H1 (cell line): ENCODE data around the gene TMBIM1. TPM values are rescaled to one million over a fixed set of nuclear protein-coding genes. Genes with fewer than 3 reads are reported as not detected.

ENCODE experiments used
- CTCF ChIA-PET: fragments of 300-600 bp; sonication (Branson Sonifier 250); formaldehyde crosslinking; loops from one replicate; lab custom pipeline; 2021; ENCODE audit not compliant: partially characterized antibody; lab: Charles Lee
- POLR2A ChIA-PET: fragments of 300-600 bp; sonication (Branson Sonifier 250); formaldehyde crosslinking; loops from one replicate; lab custom pipeline; 2021; ENCODE audit warnings: inconsistent platforms; ENCODE audit not compliant: partially characterized antibody; lab: Charles Lee
- DNase-seq, 2 experiments: peaks; one replicate each; pipeline versions ENCODE4 v3.0.0 to v3.0.0-alpha.2; 2010 to 2022; ENCODE audit warnings: low spot score in 2 of 2, low read depth in 1 of 2, mixed read lengths in 1 of 2
- FAIRE-seq: peaks from 2 replicates; lab custom pipeline; 2011; peaks lifted over from hg19 to GRCh38; lab: Jason Lieb, UNC
- H2AFZ ChIP-seq: 2 replicates; pipeline ENCODE4 v1.8.1; 2012; ENCODE audit warnings: low read length, inconsistent platforms
- H2AK5ac ChIP-seq: 2 replicates; pipeline ENCODE4 v1.6.1; 2013; ENCODE audit warnings: low read depth, low read length
- H2BK120ac ChIP-seq: replicated peaks from 2 replicates; pipeline ENCODE3; 2013; ENCODE audit warnings: low read depth, low read length, inconsistent platforms
- H2BK12ac ChIP-seq: 2 replicates; pipeline ENCODE4 v1.6.1; 2013; ENCODE audit warnings: low read depth, low read length
- H2BK15ac ChIP-seq: 2 replicates; pipeline ENCODE4 v1.6.1; 2013; ENCODE audit warnings: low read length
- H2BK20ac ChIP-seq: 2 replicates; pipeline ENCODE4 v1.6.1; 2013; ENCODE audit warnings: low read length
- H2BK5ac ChIP-seq: 2 replicates; pipeline ENCODE4 v1.6.1; 2013; ENCODE audit warnings: low read depth, low read length
- H3K14ac ChIP-seq: 2 replicates; pipeline ENCODE4 v1.6.1; 2013; ENCODE audit warnings: inconsistent platforms; ENCODE audit not compliant: insufficient read length
- H3K18ac ChIP-seq: 2 replicates; pipeline ENCODE4 v1.6.1; 2013; ENCODE audit warnings: low read length; ENCODE audit errors: extremely low read depth
- H3K23ac ChIP-seq: 2 replicates; pipeline ENCODE4 v1.6.1; 2013; ENCODE audit warnings: inconsistent platforms; ENCODE audit not compliant: insufficient read length
- H3K23me2 ChIP-seq: 2 replicates; pipeline ENCODE4 v1.6.1; 2013; ENCODE audit warnings: low read depth, low read length
- H3K27ac ChIP-seq: 2 replicates; pipeline ENCODE4 v1.6.1; 2011; ENCODE audit warnings: low read depth, low read length, inconsistent platforms
- H3K27me3 ChIP-seq, 4 experiments: replicated peaks in 1 of 4; 1 replicate in 1 of 4; 2 replicates in 3 of 4; pipeline versions ENCODE4 v1.6.1 to v1.8.1; 2011 to 2013; ENCODE audit warnings: low read length in 3 of 4, mild to moderate bottlenecking in 3 of 4, inconsistent platforms in 2 of 4, mixed read lengths in 2 of 4, moderate library complexity in 1 of 4; ENCODE audit not compliant: control insufficient read depth in 3 of 4, insufficient read depth in 3 of 4; ENCODE audit errors: extremely low read depth in 1 of 4
- H3K36me3 ChIP-seq, 4 experiments: 2 replicates each; pipeline versions ENCODE4 v1.6.1 to v1.8.1; 2011 to 2013; ENCODE audit warnings: mild to moderate bottlenecking in 4 of 4, low read length in 3 of 4, moderate library complexity in 2 of 4, control low read depth in 1 of 4, inconsistent platforms in 1 of 4; ENCODE audit not compliant: insufficient read depth in 4 of 4, control insufficient read depth in 2 of 4
- H3K4ac ChIP-seq: replicated peaks from 2 replicates; pipeline ENCODE3; 2013; ENCODE audit warnings: low read length, low read depth, mixed read lengths, inconsistent platforms; ENCODE audit not compliant: insufficient read length
- H3K4me1 ChIP-seq, 4 experiments: replicated peaks in 1 of 4; 1 replicate in 1 of 4; 2 replicates in 3 of 4; pipeline versions ENCODE4 v1.6.1 to v1.8.1; 2011 to 2013; ENCODE audit warnings: low read length in 3 of 4, inconsistent platforms in 2 of 4, mixed read lengths in 1 of 4; ENCODE audit not compliant: insufficient read depth in 4 of 4, control insufficient read depth in 3 of 4
- H3K4me2 ChIP-seq, 2 experiments: 2 replicates each; pipeline versions ENCODE4 v1.6.1 to v1.8.1; 2011 to 2013; ENCODE audit warnings: low read depth in 2 of 2, low read length in 2 of 2, control low read depth in 1 of 2, inconsistent platforms in 1 of 2, mild to moderate bottlenecking in 1 of 2; ENCODE audit not compliant: insufficient read depth in 1 of 2
- H3K4me3 ChIP-seq, 4 experiments: fragments of 200-600, 300-600 bp in 1 of 4; sonication (generic), shearing (Covaris generic), sonication (Bioruptor Twin) in 1 of 4; 2 replicates each; pipeline versions ENCODE4 v1.5.1 to v1.8.1; 2011 to 2016; ENCODE audit warnings: low read length in 4 of 4, low read depth in 3 of 4, control low read depth in 2 of 4, inconsistent platforms in 2 of 4, mild to moderate bottlenecking in 2 of 4, mixed read lengths in 1 of 4, moderate library complexity in 1 of 4; ENCODE audit not compliant: insufficient read depth in 2 of 4; ENCODE audit errors: extremely low read depth in 1 of 4
- H3K56ac ChIP-seq: replicated peaks from 2 replicates; pipeline ENCODE3; 2013; ENCODE audit warnings: low read depth, mild to moderate bottlenecking, mixed read lengths, low read length, inconsistent platforms; ENCODE audit not compliant: insufficient read length
- H3K79me1 ChIP-seq: 2 replicates; pipeline ENCODE4 v1.6.1; 2013; ENCODE audit warnings: low read depth, low read length, control low read depth
- H3K79me2 ChIP-seq, 2 experiments: 2 replicates each; pipeline versions ENCODE4 v1.6.1 to v1.8.1; 2012 to 2013; ENCODE audit warnings: low read length in 2 of 2, mild to moderate bottlenecking in 2 of 2, inconsistent platforms in 1 of 2; ENCODE audit not compliant: insufficient read depth in 2 of 2, control insufficient read depth in 1 of 2
- H3K9ac ChIP-seq, 4 experiments: replicated peaks in 1 of 4; 1 replicate in 1 of 4; 2 replicates in 3 of 4; pipeline versions ENCODE4 v1.6.1 to v1.8.1; 2011 to 2013; ENCODE audit warnings: low read depth in 3 of 4, low read length in 3 of 4, control low read depth in 2 of 4, mild to moderate bottlenecking in 2 of 4, moderate library complexity in 2 of 4, inconsistent platforms in 1 of 4; ENCODE audit errors: extremely low read depth in 1 of 4
- H3K9me3 ChIP-seq, 2 experiments: 2 replicates each; pipeline versions ENCODE4 v1.6.1 to v1.8.1; 2012 to 2013; ENCODE audit warnings: mild to moderate bottlenecking in 2 of 2, moderate library complexity in 2 of 2, control low read depth in 1 of 2, inconsistent platforms in 1 of 2, low read depth in 1 of 2, low read length in 1 of 2, mixed read lengths in 1 of 2; ENCODE audit not compliant: insufficient read depth in 2 of 2
- H4K20me1 ChIP-seq, 2 experiments: replicated peaks in 1 of 2; 2 replicates each; pipeline versions ENCODE3 to v1.8.1; 2011 to 2013; ENCODE audit warnings: inconsistent platforms in 2 of 2, low read length in 2 of 2, mild to moderate bottlenecking in 1 of 2; ENCODE audit not compliant: insufficient read depth in 2 of 2, control insufficient read depth in 1 of 2
- H4K5ac ChIP-seq: 2 replicates; pipeline ENCODE4 v1.6.1; 2013; ENCODE audit warnings: low read length, low read depth, mixed read lengths, inconsistent platforms; ENCODE audit not compliant: insufficient read length
- H4K8ac ChIP-seq: 2 replicates; pipeline ENCODE4 v1.8.0; 2013; ENCODE audit warnings: mild to moderate bottlenecking, moderate library complexity, low read length, inconsistent platforms; ENCODE audit not compliant: insufficient read depth; ENCODE audit errors: extremely low read depth
- H4K91ac ChIP-seq: replicated peaks from 2 replicates; pipeline ENCODE3; 2013; ENCODE audit warnings: low read length, mixed read lengths, inconsistent platforms; ENCODE audit not compliant: insufficient read length
- EGR1 ChIP-seq: IDR thresholded peaks from 2 replicates; pipeline ENCODE4 v1.6.1; 2011; ENCODE audit warnings: low read depth, low read length, borderline replicate concordance
- HDAC6 ChIP-seq: IDR thresholded peaks from one replicate; pipeline ENCODE4 v1.7.1; 2012; ENCODE audit warnings: low read depth, mild to moderate bottlenecking, inconsistent platforms, low read length, moderate library complexity
- POU5F1 ChIP-seq: IDR thresholded peaks from 2 replicates; pipeline ENCODE4 v1.6.1; 2011; ENCODE audit warnings: low read depth, mild to moderate bottlenecking, low read length, moderate library complexity
- SP2 ChIP-seq: IDR thresholded peaks from 2 replicates; pipeline ENCODE4 v1.6.1; 2012; ENCODE audit warnings: mild to moderate bottlenecking, low read length, inconsistent platforms
- SP4 ChIP-seq: IDR thresholded peaks from 2 replicates; pipeline ENCODE4 v1.6.1; 2012; ENCODE audit warnings: low read length, inconsistent platforms
- WGBS, 2 experiments: shearing (Covaris generic) in 1 of 2; methylation state at CpG; one replicate each; pipeline versions ENCODE4 v1.1.6 to v1.1.7; 2013 to 2015; ENCODE audit warnings: low lambda C conversion rate in 2 of 2, mixed read lengths in 2 of 2, inconsistent platforms in 1 of 2, low coverage in 1 of 2, missing lambda C conversion rate in 1 of 2; ENCODE audit not compliant: insufficient replicate concordance in 2 of 2, insufficient coverage in 1 of 2, insufficient read length in 1 of 2; ENCODE audit errors: extremely low coverage in 1 of 2, missing lambda C conversion rate in 1 of 2; 5-methylcytosine and 5-hydroxymethylcytosine counted together
- polyA plus RNA-seq, 7 experiments: library from polyadenylated mRNA; depleted of rRNA in 3 of 7; stranded (reverse) in 5 of 7; unstranded in 2 of 7; fragments of >200 nt in 5 of 7; fragments of 200-250 nt in 2 of 7; gene quantifications; 1 replicate in 5 of 7; 2 replicates in 1 of 7; 4 replicates in 1 of 7; pipeline versions ENCODE4 v1.2.1 to v1.2.3, GENCODE V29; 2011 to 2013; ENCODE audit warnings: missing spikeins in 2 of 7, mixed read lengths in 2 of 7
- total RNA-seq: library from RNA; stranded (reverse); fragmentation: NEBNext Ultra II Directional; extraction: Animal tissue kit (Norgen Biotek cat#: 25700); gene quantifications from 2 replicates; pipeline ENCODE4 v1.2.1, GENCODE V29; 2021

The TMBIM1 gene
- total and polyA plus RNA-seq, 2 of the 8 experiments (the other 6 are each of a cell fraction or from before 2014, with no cell fraction given), result 22.1 to 36.8 TPM

GRCh38 chr2:218332920-218333645 is 40.8 kb upstream of the TMBIM1 start:
- DNase-seq (no peak), FAIRE-seq (no peak)
- no peak overlapping the region for H3K4me3 ChIP-seq
- H3K27me3 ChIP-seq, result no peaks in the 10 kb centered on the region
- H3K79me1 ChIP-seq, result no peaks in the 10 kb centered on the region
- no peak overlapping the region for H4K5ac ChIP-seq
- WGBS, 2 experiments, result 78% methylated on average over 16 of the region's 16 CpGs; no CpG with 5 or more reads in 1 of the 2 experiments
- H2AK5ac ChIP-seq, result no peak overlapping the region
- no peaks in the 10 kb centered on the region for H3K79me2 ChIP-seq
- no peak overlapping the region for H3K4me2 ChIP-seq
- H3K18ac ChIP-seq, result no peak overlapping the region
- H3K56ac ChIP-seq, result no peak overlapping the region
- ChIA-PET CTCF (interaction anchor here (0.6 to 4.0 kb wide), 8 partner anchors 9 to 75 kb away, joined by 3 to 24 read pairs (median 4); partner anchors contain the start of gene CATIP), POLR2A (interaction anchor here (0.7 to 2.5 kb wide), 4 partner anchors 10 to 64 kb away, joined by 3 to 13 read pairs (median 3); no protein-coding TSS in a partner anchor)
- no peak overlapping the region for H3K23ac ChIP-seq
- H3K9me3 ChIP-seq, result no peaks in the 10 kb centered on the region
- H2BK15ac ChIP-seq, result peak overlapping the region; percentile 29; the same call in 1 of the 2 replicates
- H2BK12ac ChIP-seq, result peak overlapping the region; percentile 87; the same call in 1 of the 2 replicates
- no peak overlapping the region for H2AFZ ChIP-seq
- no peak overlapping the region for H3K9ac ChIP-seq
- no peak overlapping the region for H2BK120ac ChIP-seq
- no peak overlapping the region for H3K4ac ChIP-seq
- peak overlapping the region; percentile 75; the same call in 1 of the 2 replicates for H2BK20ac ChIP-seq
- no peak overlapping the region for H3K27ac ChIP-seq
- H3K4me1 ChIP-seq, result peaks cover 0 to 7% (median 3%) of the 10 kb centered on the region in 4 experiments; a peak in 5 of 7 replicates
- H3K36me3 ChIP-seq, result no peaks in the 10 kb centered on the region
- 0 out of 2 replicates have a peak overlapping the region, but pooled peaks have one; percentile 21 for H2BK5ac ChIP-seq
- H4K91ac ChIP-seq, result peak overlapping the region; percentile 79
- no peak for TF ChIP-seq SP4
- no peak for TF ChIP-seq EGR1
- TF ChIP-seq SP2, result no peak
- no peak for TF ChIP-seq POU5F1
- TF ChIP-seq HDAC6, result no peak
- H3K14ac ChIP-seq, result no peak overlapping the region
- H4K8ac ChIP-seq, result peak overlapping the region; percentile 1; the same call in 1 of the 2 replicates
- no peaks in the 10 kb centered on the region for H3K23me2 ChIP-seq
- no peaks in the 10 kb centered on the region for H4K20me1 ChIP-seq
